K562 (cell line): ENCODE results near the gene TMEM176B. TPM values are rescaled to one million over a fixed set of nuclear protein-coding genes. Genes with fewer than 3 reads are reported as not detected.

Experiments used
- DNMT1 ChIP-seq: fragments of 450-650 bp; IDR thresholded peaks from 2 replicates; pipeline ENCODE4 v1.6.1; 2016; ENCODE audit warnings: antibody characterized with exemption, mild to moderate bottlenecking
- FOS ChIP-seq: IDR thresholded peaks from 3 replicates; pipeline ENCODE4 v1.6.1; 2011; ENCODE audit not compliant: insufficient read length; ENCODE audit errors: extremely low read depth
- HMG20B ChIP-seq: fragments of 250-450 bp; sonication (Bioruptor Pico); IDR thresholded peaks from 2 replicates; pipeline ENCODE4 v1.5.0; 2021; ENCODE audit warnings: mild to moderate bottlenecking
- JUND ChIP-seq, 2 experiments: IDR thresholded peaks; 2 replicates in 1 of 2; 3 replicates in 1 of 2; pipeline ENCODE4 v1.6.1; 2011; ENCODE audit warnings: borderline replicate concordance in 2 of 2, low read depth in 2 of 2, low read length in 2 of 2, improper control_type of control experiment in 1 of 2, missing biosample characterization in 1 of 2, missing genetic modification characterization in 1 of 2, missing genetic modification reagents in 1 of 2
- KDM2B ChIP-seq: fragments of 250-450 bp; sonication (Bioruptor Pico); IDR thresholded peaks from 2 replicates; pipeline ENCODE4 v1.8.0; 2021; ENCODE audit warnings: mild to moderate bottlenecking, moderate library complexity
- NFIX ChIP-seq: fragments of 250-450 bp; sonication (Bioruptor Pico); IDR thresholded peaks from 2 replicates; pipeline ENCODE4 v1.4.0; 2020; ENCODE audit warnings: low read depth, mild to moderate bottlenecking, moderate library complexity
- ZBTB1 ChIP-seq: sonication (generic); formaldehyde crosslinking; IDR thresholded peaks from 2 replicates; pipeline ENCODE4 v1.8.1; 2023; ENCODE audit warnings: missing genetic modification reagents, low read depth, mild to moderate bottlenecking, borderline replicate concordance
- polyA plus RNA-seq, 8 experiments: library from polyadenylated mRNA; depleted of rRNA in 4 of 8; stranded (reverse) in 5 of 8; unstranded in 3 of 8; fragments of >200 nt; fragmentation: Nextera tagmentation in 2 of 8; fragmentation: Illumina TruSeq in 1 of 8; extraction: Ambion mirVana in 2 of 8; extraction: Trizol in 1 of 8; gene quantifications; 2 replicates each; pipeline versions ENCODE4 v1.2.1 to v1.2.3, GENCODE V29; 2011 to 2014; ENCODE audit warnings: inconsistent platforms in 1 of 8, missing spikeins in 1 of 8
- total RNA-seq, 7 experiments: library from RNA; depleted of rRNA in 6 of 7; stranded (reverse); fragments of >200 nt in 6 of 7; fragmentation: Illumina TruSeq in 2 of 7; extraction: Trizol in 2 of 7; gene quantifications; 2 replicates each; pipeline versions ENCODE4 v1.2.1 to v1.2.3, GENCODE V29; 2011 to 2021; ENCODE audit warnings: low replicate concordance in 1 of 7
- TF ChIP-seq, protein P1 (sequence below): fragments of 200-600 bp; sonication (generic); IDR thresholded peaks from one replicate; pipeline ENCODE4 v1.6.1; 2012; ENCODE audit warnings: mild to moderate bottlenecking, low read depth, low read length, inconsistent platforms
- TF ChIP-seq, protein P2 (sequence below): fragments of 450-650 bp; formaldehyde crosslinking; IDR thresholded peaks from 2 replicates; pipeline ENCODE4 v1.4.0; 2020; ENCODE audit warnings: mild to moderate bottlenecking
- TF ChIP-seq, protein P3 (sequence below): fragments of 250-450 bp; sonication (Bioruptor Pico); IDR thresholded peaks from 2 replicates; pipeline ENCODE4 v1.4.0; 2020; ENCODE audit warnings: mild to moderate bottlenecking, moderate library complexity

Gene TMEM176B
- total and polyA plus RNA-seq, 9 of the 15 experiments (the other 6 are each of a cell fraction or from before 2014, with no cell fraction given) = 0.19 to 0.60 TPM; not detected in 7

DNA sequence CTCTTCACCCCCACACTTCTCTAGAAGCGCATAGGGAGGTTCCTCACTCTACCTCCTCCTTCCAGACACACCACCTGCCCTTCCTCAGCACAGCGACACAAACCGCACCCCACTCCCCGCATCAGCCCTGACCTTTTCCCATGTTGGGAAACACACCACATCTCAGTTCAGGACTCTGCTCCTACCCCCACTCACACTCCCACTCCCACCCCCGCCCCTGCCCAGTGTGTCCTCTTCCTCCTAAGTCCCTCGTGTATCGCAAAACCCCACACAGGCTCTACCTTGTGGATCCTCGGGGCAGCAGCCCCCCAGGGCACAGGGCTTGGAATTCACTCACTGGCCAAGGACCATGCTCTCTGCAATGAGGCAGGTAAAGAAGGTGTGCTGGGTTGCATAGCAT lies 47.9 kb upstream of the TMEM176B start (continued):
- TF ChIP-seq, protein P1, sequence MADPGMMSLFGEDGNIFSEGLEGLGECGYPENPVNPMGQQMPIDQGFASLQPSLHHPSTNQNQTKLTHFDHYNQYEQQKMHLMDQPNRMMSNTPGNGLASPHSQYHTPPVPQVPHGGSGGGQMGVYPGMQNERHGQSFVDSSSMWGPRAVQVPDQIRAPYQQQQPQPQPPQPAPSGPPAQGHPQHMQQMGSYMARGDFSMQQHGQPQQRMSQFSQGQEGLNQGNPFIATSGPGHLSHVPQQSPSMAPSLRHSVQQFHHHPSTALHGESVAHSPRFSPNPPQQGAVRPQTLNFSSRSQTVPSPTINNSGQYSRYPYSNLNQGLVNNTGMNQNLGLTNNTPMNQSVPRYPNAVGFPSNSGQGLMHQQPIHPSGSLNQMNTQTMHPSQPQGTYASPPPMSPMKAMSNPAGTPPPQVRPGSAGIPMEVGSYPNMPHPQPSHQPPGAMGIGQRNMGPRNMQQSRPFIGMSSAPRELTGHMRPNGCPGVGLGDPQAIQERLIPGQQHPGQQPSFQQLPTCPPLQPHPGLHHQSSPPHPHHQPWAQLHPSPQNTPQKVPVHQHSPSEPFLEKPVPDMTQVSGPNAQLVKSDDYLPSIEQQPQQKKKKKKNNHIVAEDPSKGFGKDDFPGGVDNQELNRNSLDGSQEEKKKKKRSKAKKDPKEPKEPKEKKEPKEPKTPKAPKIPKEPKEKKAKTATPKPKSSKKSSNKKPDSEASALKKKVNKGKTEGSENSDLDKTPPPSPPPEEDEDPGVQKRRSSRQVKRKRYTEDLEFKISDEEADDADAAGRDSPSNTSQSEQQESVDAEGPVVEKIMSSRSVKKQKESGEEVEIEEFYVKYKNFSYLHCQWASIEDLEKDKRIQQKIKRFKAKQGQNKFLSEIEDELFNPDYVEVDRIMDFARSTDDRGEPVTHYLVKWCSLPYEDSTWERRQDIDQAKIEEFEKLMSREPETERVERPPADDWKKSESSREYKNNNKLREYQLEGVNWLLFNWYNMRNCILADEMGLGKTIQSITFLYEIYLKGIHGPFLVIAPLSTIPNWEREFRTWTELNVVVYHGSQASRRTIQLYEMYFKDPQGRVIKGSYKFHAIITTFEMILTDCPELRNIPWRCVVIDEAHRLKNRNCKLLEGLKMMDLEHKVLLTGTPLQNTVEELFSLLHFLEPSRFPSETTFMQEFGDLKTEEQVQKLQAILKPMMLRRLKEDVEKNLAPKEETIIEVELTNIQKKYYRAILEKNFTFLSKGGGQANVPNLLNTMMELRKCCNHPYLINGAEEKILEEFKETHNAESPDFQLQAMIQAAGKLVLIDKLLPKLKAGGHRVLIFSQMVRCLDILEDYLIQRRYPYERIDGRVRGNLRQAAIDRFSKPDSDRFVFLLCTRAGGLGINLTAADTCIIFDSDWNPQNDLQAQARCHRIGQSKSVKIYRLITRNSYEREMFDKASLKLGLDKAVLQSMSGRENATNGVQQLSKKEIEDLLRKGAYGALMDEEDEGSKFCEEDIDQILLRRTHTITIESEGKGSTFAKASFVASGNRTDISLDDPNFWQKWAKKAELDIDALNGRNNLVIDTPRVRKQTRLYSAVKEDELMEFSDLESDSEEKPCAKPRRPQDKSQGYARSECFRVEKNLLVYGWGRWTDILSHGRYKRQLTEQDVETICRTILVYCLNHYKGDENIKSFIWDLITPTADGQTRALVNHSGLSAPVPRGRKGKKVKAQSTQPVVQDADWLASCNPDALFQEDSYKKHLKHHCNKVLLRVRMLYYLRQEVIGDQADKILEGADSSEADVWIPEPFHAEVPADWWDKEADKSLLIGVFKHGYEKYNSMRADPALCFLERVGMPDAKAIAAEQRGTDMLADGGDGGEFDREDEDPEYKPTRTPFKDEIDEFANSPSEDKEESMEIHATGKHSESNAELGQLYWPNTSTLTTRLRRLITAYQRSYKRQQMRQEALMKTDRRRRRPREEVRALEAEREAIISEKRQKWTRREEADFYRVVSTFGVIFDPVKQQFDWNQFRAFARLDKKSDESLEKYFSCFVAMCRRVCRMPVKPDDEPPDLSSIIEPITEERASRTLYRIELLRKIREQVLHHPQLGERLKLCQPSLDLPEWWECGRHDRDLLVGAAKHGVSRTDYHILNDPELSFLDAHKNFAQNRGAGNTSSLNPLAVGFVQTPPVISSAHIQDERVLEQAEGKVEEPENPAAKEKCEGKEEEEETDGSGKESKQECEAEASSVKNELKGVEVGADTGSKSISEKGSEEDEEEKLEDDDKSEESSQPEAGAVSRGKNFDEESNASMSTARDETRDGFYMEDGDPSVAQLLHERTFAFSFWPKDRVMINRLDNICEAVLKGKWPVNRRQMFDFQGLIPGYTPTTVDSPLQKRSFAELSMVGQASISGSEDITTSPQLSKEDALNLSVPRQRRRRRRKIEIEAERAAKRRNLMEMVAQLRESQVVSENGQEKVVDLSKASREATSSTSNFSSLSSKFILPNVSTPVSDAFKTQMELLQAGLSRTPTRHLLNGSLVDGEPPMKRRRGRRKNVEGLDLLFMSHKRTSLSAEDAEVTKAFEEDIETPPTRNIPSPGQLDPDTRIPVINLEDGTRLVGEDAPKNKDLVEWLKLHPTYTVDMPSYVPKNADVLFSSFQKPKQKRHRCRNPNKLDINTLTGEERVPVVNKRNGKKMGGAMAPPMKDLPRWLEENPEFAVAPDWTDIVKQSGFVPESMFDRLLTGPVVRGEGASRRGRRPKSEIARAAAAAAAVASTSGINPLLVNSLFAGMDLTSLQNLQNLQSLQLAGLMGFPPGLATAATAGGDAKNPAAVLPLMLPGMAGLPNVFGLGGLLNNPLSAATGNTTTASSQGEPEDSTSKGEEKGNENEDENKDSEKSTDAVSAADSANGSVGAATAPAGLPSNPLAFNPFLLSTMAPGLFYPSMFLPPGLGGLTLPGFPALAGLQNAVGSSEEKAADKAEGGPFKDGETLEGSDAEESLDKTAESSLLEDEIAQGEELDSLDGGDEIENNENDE = no peak
- TF ChIP-seq HMG20B = no peak
- no peak for TF ChIP-seq DNMT1
- TF ChIP-seq, protein P2, sequence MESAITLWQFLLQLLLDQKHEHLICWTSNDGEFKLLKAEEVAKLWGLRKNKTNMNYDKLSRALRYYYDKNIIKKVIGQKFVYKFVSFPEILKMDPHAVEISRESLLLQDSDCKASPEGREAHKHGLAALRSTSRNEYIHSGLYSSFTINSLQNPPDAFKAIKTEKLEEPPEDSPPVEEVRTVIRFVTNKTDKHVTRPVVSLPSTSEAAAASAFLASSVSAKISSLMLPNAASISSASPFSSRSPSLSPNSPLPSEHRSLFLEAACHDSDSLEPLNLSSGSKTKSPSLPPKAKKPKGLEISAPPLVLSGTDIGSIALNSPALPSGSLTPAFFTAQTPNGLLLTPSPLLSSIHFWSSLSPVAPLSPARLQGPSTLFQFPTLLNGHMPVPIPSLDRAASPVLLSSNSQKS (CRISPR knock-in tag) = no peak
- TF ChIP-seq KDM2B (CRISPR knock-in tag) = no peak
- no peak for TF ChIP-seq FOS
- no peak for TF ChIP-seq NFIX (CRISPR knock-in tag)
- no peak for TF ChIP-seq JUND (IDR thresholded peaks at IDR 0.05; ENCODE audit: borderline replicate concordance, low read depth, low read length)
- TF ChIP-seq JUND (tag; IDR thresholded peaks at IDR 0.05; ENCODE audit: borderline replicate concordance, low read depth, low read length) = no peak
- TF ChIP-seq, protein P3, sequence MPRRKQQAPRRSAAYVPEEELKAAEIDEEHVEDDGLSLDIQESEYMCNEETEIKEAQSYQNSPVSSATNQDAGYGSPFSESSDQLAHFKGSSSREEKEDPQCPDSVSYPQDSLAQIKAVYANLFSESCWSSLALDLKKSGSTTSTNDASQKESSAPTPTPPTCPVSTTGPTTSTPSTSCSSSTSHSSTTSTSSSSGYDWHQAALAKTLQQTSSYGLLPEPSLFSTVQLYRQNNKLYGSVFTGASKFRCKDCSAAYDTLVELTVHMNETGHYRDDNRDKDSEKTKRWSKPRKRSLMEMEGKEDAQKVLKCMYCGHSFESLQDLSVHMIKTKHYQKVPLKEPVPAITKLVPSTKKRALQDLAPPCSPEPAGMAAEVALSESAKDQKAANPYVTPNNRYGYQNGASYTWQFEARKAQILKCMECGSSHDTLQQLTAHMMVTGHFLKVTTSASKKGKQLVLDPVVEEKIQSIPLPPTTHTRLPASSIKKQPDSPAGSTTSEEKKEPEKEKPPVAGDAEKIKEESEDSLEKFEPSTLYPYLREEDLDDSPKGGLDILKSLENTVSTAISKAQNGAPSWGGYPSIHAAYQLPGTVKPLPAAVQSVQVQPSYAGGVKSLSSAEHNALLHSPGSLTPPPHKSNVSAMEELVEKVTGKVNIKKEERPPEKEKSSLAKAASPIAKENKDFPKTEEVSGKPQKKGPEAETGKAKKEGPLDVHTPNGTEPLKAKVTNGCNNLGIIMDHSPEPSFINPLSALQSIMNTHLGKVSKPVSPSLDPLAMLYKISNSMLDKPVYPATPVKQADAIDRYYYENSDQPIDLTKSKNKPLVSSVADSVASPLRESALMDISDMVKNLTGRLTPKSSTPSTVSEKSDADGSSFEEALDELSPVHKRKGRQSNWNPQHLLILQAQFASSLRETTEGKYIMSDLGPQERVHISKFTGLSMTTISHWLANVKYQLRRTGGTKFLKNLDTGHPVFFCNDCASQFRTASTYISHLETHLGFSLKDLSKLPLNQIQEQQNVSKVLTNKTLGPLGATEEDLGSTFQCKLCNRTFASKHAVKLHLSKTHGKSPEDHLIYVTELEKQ (CRISPR knock-in tag) = no peak
- no peak for TF ChIP-seq ZBTB1 (CRISPR knock-in tag)
